Activated CD4-positive, alpha-beta T cell treated with anti-CD3 and anti-CD28 coated beads, Interleukin-2, amount 50 U/mL, for 16 hours (primary cell): ENCODE measurements around the gene RGS14.
"Not testable (repeated sequence)": the region's sequence is repeated elsewhere in the genome, so short reads cannot be mapped to it uniquely, and the experiment has no call there.

Experiments used
- DNase-seq: peaks from one replicate; pipeline ENCODE4 v3.0.0-alpha.2; 2020

Gene RGS14

DNA sequence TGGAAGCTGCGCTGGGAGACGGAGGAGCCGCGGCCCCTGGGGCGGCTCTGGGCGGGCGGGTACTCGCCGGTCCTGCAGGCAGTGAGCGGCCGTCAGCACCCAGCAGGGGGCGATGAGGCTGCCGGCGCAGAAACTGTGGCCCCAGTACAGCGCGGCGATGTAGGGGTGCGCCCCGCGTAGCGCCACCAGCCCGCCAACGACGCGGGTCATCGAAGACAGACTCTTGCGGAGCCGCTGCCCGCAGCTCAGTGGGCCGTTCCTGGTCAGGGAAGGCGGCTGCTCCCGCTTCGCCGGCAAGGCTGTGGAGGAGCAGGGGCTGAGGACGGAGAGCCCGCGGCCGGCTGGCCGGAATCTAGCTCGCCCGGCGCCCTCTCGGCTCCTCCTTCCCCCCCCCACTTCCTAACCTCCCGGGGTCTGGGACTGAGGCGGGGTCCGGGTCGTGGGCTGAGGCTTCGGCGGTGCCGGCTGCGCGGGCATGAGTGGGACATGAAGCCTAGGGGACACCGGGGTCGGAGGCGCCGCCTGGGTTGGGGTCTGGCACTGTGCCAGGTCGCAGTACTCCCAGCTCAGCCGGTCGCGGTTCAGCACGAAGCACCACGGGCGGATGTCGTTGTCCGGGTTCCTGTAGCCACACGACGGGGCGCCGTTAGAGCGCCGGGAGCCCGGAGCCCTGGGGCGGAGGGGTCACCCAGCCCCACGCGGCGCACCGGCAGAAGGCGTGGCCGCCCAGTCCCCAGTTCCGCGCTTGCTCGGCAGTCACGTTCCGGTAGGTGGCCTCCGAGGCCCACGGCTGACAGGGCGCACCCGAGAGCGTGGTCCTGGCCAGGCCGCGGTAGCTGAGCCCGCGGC is 46.3 kb downstream of the RGS14 start:
- peak; percentile 84 for DNase-seq

GRCh38 chr5:177404641-177405179 is 47.0 kb downstream of the RGS14 start:
- no peak for DNase-seq

DNA sequence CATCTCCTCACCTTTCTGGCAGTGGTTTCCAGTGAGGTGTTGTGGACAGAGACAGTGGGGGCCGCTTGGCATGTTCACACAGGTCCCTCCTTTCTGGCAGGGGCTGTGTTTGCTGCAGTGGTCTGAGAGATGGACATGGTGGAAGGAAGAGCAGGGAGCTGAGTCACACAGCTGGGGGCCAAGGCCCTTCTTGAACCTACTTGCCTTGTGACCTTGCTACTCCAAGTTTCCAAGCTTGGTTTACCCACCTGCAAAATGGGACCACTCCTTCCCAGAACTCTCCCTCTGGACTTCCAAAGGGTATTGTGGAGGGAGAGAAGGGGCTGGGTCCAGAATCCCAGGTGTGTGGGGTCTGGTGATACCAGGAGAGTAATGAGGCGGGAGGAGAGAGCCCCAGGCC is 47.6 kb downstream of the RGS14 start:
- DNase-seq: no peak

- DNase-seq: no peak
Measured at GRCh38 chr5:177405805-177406204, 48.1 kb downstream of the RGS14 start.

DNA sequence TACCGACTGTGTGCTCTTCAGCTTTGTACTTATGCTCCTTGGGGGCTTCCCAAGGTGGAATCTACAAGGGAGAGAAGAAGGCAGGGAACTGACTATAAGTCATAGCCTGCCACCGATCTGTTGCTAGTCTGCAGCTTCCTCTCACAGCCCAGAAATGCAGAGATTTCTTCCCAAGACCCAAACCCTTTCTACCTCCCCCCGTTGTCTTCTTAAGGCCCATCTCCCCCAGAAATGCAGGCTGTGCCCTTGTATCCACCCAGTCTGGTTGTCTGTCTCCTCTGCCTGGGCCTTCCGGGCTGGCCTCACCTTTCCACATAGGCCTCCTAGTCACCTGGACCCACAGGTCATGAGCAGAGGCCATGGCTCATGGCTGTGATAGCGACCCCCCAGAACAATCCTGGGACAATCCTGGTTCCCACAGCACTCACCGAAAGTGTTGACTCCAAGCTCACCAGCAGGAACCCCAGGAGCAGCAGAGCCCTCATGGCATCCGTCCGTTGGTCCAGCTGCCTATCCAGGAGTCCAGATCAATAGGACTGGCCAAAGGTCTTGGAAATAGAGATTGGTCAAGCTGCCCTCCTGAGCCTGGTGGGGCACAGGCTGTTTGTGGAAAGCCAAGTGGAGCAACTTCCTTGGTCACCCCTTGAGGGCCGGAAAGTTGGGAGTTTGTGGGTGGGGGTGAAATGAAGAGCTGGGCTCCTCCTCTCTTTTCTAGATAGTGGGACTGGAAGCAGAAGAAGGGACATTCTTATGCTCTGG is 51.5 kb downstream of the RGS14 start, which contains the start of gene F12:
Gene F12, minus strand, starts transcription at position 522 of the 759 bp plus-strand sequence. Its CDS starts 37 bp downstream, at position 485.
- no peak for DNase-seq

GRCh38 chr5:177410575-177410974 is 52.9 kb downstream of the RGS14 start:
- DNase-seq: no peak

DNA sequence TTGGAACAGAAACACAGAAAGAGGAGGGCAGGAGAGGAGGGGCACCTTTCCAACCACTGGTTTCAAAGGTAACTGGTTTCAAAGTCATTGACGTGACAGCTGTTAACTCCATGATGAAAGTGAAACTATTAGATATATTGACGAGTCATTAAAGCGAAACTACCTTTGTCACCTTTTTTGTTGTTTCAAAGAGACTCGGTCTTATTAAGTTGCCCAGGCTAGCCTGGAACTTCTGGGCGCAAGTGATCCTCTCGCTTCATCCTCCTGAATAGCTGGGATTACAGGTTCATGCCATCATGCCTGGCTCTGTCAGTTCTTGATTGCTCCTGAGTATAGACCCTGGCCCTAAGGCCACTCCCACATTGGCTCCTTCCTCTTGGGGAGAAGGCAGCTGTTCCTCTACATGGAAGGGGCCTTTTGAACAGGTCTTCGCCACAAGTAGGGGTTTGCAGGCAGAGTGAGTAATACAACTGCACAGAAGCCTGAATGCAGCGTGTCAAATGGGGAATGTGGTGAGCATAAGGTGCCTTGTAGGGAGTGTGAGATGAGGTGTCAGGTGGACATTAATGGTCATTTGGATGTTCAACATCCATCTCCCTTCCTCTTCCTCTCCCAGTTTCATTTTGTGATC is 55.0 kb downstream of the RGS14 start:
- no peak for DNase-seq

- no peak for DNase-seq
Measured at GRCh38 chr5:177414481-177414880, 56.8 kb downstream of the RGS14 start.

GRCh38 chr5:177417081-177417480 is 59.4 kb downstream of the RGS14 start:
- not testable (repeated sequence) for DNase-seq

- no peak for DNase-seq
Measured at GRCh38 chr5:177419046-177419445, 61.3 kb downstream of the RGS14 start.

DNA sequence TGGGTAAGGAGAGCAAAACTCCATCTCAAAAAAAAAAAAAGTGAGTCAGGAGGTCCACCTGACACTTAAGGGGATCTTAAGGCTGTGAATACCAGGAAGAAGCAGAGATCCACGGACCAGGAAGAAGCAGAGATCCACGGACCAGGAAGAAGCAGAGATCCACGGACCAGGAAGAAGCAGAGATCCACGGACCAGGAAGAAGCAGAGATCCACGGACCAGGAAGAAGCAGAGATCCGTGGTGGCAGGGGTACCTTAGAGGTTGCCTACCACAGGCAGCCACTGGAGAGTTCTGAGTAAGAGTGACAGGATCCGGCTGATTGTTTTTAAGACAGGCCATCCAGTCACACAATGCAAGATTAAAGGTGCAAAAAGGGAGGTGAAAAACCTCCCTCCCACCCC is 62.7 kb downstream of the RGS14 start:
- not testable (repeated sequence) for DNase-seq

GRCh38 chr5:177421062-177421798 is 63.5 kb downstream of the RGS14 start:
- no peak for DNase-seq
